PC-3 (cell line): ENCODE measurements around the gene RAP1GAP2. TPM values are rescaled to one million over a fixed set of nuclear protein-coding genes. Genes with fewer than 3 reads are reported as not detected.
A peak's percentile ranks its signal among the peaks of the same experiment; 100 is the strongest.

ENCODE experiments used
- ATAC-seq: fragments of 200-7000 bp; cut with Tn5 transposase; 2 replicates; pipeline ENCODE4 v1.9.1; 2020; ENCODE audit warnings: mild to moderate bottlenecking, moderate library complexity
- BruUV-seq: library from RNA; stranded (reverse); fragments of 400-500 nt; replicated peaks from 2 replicates; lab custom pipeline; 2021; lab: Mats Ljungman, UMichigan
- CTCF ChIA-PET: fragments of 300-600 bp; sonication (Branson Sonifier 250); formaldehyde crosslinking; loops from one replicate; lab custom pipeline; 2022; ENCODE audit warnings: antibody characterized with exemption; lab: Charles Lee
- POLR2A ChIA-PET: fragments of 300-600 bp; sonication (Branson Sonifier 250); formaldehyde crosslinking; loops from one replicate; lab custom pipeline; 2022; ENCODE audit warnings: antibody characterized with exemption; ENCODE audit not compliant: unreplicated experiment; lab: Charles Lee
- DNase-seq: peaks from one replicate; pipeline ENCODE4 v3.0.0-alpha.2; 2015
- H2AFZ ChIP-seq: fragments of 300-600 bp; sonication (generic); 2 replicates; pipeline ENCODE4 v1.6.0; 2016; ENCODE audit warnings: antibody characterized with exemption, low read length
- H3F3A ChIP-seq: fragments of 300-600 bp; sonication (generic); one replicate; pipeline ENCODE4 v1.6.0; 2017; ENCODE audit warnings: antibody characterized with exemption, low read length, control low read depth, mild to moderate bottlenecking; ENCODE audit not compliant: unreplicated experiment
- H3K27ac ChIP-seq: fragments of 300-600 bp; sonication (generic); 2 replicates; pipeline ENCODE4 v1.5.1; 2016; ENCODE audit warnings: mild to moderate bottlenecking, low read length
- H3K27me3 ChIP-seq: fragments of 300-600 bp; sonication (generic); 2 replicates; pipeline ENCODE4 v1.6.1; 2016; ENCODE audit warnings: low read length, mixed read lengths
- H3K36me3 ChIP-seq: fragments of 300-600 bp; sonication (generic); 2 replicates; pipeline ENCODE4 v1.6.1; 2016; ENCODE audit warnings: low read depth, mixed run types, low read length, mixed read lengths
- H3K4me1 ChIP-seq: fragments of 300-600 bp; sonication (generic); 2 replicates; pipeline ENCODE4 v1.5.1; 2016; ENCODE audit warnings: low read length; ENCODE audit not compliant: insufficient read depth
- H3K4me2 ChIP-seq: fragments of 300-600 bp; sonication (generic); 2 replicates; pipeline ENCODE4 v1.6.0; 2016; ENCODE audit warnings: low read length
- H3K4me3 ChIP-seq: fragments of 300-600 bp; sonication (generic); 2 replicates; pipeline ENCODE4 v1.5.1; 2016; ENCODE audit warnings: mild to moderate bottlenecking, low read length, mixed read lengths
- H3K79me2 ChIP-seq: fragments of 300-600 bp; sonication (generic); 2 replicates; pipeline ENCODE4 v1.6.1; 2017; ENCODE audit warnings: low read length, mixed read lengths
- H3K9ac ChIP-seq: fragments of 300-600 bp; sonication (generic); 2 replicates; pipeline ENCODE4 v1.6.0; 2016; ENCODE audit warnings: mild to moderate bottlenecking, low read length
- H3K9me2 ChIP-seq: fragments of 300-600 bp; sonication (generic); replicated peaks from 2 replicates; pipeline ENCODE4 v1.6.1; 2016; ENCODE audit warnings: mixed run types, low read length, mixed read lengths
- H3K9me3 ChIP-seq: fragments of 300-600 bp; sonication (generic); 2 replicates; pipeline ENCODE4 v1.6.1; 2016; ENCODE audit warnings: low read length, mixed read lengths
- H4K20me1 ChIP-seq: fragments of 300-600 bp; sonication (generic); 2 replicates; pipeline ENCODE4 v1.6.1; 2016; ENCODE audit warnings: low read length, mixed read lengths
- CTCF ChIP-seq: fragments of 300-600 bp; sonication (generic); conservative IDR thresholded peaks from 2 replicates; pipeline ENCODE4 v1.5.1; 2017; ENCODE audit warnings: antibody characterized with exemption, low read depth, mild to moderate bottlenecking, low read length
- EZH2 ChIP-seq: fragments of 300-600 bp; sonication (generic); IDR thresholded peaks from one replicate; pipeline ENCODE4 v1.6.1; 2017; ENCODE audit warnings: antibody characterized with exemption, mild to moderate bottlenecking, low read length; ENCODE audit not compliant: unreplicated experiment
- EZH2phosphoT487 ChIP-seq: fragments of 300-600 bp; sonication (generic); IDR thresholded peaks from 2 replicates; pipeline ENCODE4 v1.6.1; 2018; ENCODE audit warnings: mild to moderate bottlenecking, antibody characterized with exemption, low read length, borderline replicate concordance
- intact Hi-C: fragments of 100-400 bp; cut with micrococcal nuclease; formaldehyde crosslinking; loops from 2 replicates; pipeline ENCODE4 v1.9.0; 2023
- total RNA-seq: library from RNA; depleted of rRNA; stranded (reverse); fragments of >200 nt; gene quantifications from 2 replicates; pipeline ENCODE4 v1.2.3, GENCODE V29; 2014

Gene RAP1GAP2
- total RNA-seq, 1 experiment from 2014 or later: 14.5 TPM

DNA sequence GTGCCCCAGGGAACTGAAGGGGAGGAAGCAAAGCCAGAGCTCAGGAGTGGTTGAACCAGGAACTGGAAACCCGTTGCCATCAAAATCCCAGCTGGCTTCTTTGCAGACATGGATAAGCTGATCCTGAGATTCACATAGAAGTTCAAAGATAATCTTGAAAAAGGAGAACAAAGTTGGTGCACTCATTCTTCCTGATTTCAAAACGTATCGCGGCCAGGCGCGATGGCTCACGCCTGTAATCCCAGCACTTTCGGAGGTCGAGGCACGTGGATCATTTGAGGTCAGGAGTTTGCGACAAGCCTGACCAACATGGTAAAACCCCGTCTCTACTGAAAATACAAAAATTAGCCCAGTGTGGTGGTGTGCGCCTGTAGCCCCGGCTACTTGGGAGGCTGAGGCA, 7.1 kb downstream of the RAP1GAP2 start:
- POLR2A ChIA-PET: interaction anchor here (0.7 kb wide), 1 partner anchor 110 kb away, joined by 3 read pairs; no protein-coding TSS in a partner anchor
- CTCF ChIA-PET: no interaction called here
- no TSS peak for BruUV-seq
- Histone ChIP-seq H4K20me1 (no peaks in the 10 kb centered on the region), H3K4me3 (no peak overlapping the region), H3K36me3 (no peaks in the 10 kb centered on the region), H3K4me1 (peaks cover 13% of the 10 kb centered on the region), H3F3A (no peaks in the 10 kb centered on the region), H3K9me2 (no peaks in the 10 kb centered on the region), H3K4me2 (no peak overlapping the region), H2AFZ (no peak overlapping the region), H3K27me3 (no peaks in the 10 kb centered on the region), H3K9me3 (no peaks in the 10 kb centered on the region), H3K79me2 (no peaks in the 10 kb centered on the region), H3K9ac (no peak overlapping the region), H3K27ac (no peak overlapping the region)
- no peak for DNase-seq
- no peak for TF ChIP-seq EZH2phosphoT487
- TF ChIP-seq EZH2: no peak
- no peak for TF ChIP-seq CTCF
- ATAC-seq: no peak
- intact Hi-C loops: no loop called here

DNA sequence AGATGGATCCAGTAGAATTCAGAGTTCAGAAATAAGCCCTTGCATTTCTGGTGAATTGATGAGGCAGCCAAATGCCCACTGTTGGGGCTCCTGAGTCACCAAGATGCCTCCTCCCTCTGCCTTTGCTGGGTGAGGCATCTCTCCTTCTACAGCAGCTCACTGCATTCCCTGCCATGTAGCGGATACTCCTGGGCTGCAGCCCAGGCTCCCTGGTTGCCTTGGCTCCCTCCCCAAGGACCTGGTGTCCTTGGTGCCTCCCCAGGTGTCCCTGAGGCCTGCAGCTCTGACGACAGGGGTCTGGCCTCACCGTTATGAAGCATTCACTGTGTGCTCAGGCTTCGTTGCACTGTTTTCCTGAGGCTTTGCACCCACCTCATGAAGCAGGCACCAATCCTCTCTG, 7.7 kb downstream of the RAP1GAP2 start:
- Histone ChIP-seq H3K36me3 (no peaks in the 10 kb centered on the region), H3K4me3 (no peak overlapping the region), H3F3A (no peaks in the 10 kb centered on the region), H3K27me3 (no peaks in the 10 kb centered on the region), H3K4me2 (no peak overlapping the region), H3K9ac (no peak overlapping the region), H2AFZ (no peak overlapping the region), H4K20me1 (no peaks in the 10 kb centered on the region), H3K9me2 (no peaks in the 10 kb centered on the region), H3K79me2 (no peaks in the 10 kb centered on the region), H3K4me1 (peaks cover 13% of the 10 kb centered on the region), H3K27ac (no peak overlapping the region), H3K9me3 (no peaks in the 10 kb centered on the region)
- ChIA-PET CTCF (no interaction called here), POLR2A (interaction anchor here (0.7 kb wide), 1 partner anchor 111 kb away, joined by 3 read pairs; no protein-coding TSS in a partner anchor)
- ATAC-seq (0 out of 2 replicates have a peak, but pooled peaks have one; percentile 34), DNase-seq (peak; percentile 24)
- intact Hi-C loops: no loop called here
- TF ChIP-seq CTCF: no peak
- no peak for TF ChIP-seq EZH2
- TF ChIP-seq EZH2phosphoT487: no peak
- BruUV-seq: no TSS peak

GRCh38 chr17:2804912-2805311, 8.7 kb downstream of the RAP1GAP2 start:
- peak; percentile 82 for DNase-seq
- POLR2A ChIA-PET: no interaction called here
- TF ChIP-seq EZH2 (no peak), CTCF (no peak), EZH2phosphoT487 (no peak)
- BruUV-seq: no TSS peak
- no peaks in the 10 kb centered on the region for H3K9me3 ChIP-seq
- H3K4me2 ChIP-seq: peak overlapping the region; percentile 63
- H3K4me1 ChIP-seq: peaks cover 13% of the 10 kb centered on the region
- CTCF ChIA-PET: no interaction called here
- peak overlapping the region; percentile 43 for H3K27ac ChIP-seq
- no peak overlapping the region for H3K9ac ChIP-seq
- no peaks in the 10 kb centered on the region for H3K36me3 ChIP-seq
- no peaks in the 10 kb centered on the region for H3K9me2 ChIP-seq
- H3F3A ChIP-seq: no peaks in the 10 kb centered on the region
- peak; percentile 96 for ATAC-seq
- no peaks in the 10 kb centered on the region for H4K20me1 ChIP-seq
- no peaks in the 10 kb centered on the region for H3K79me2 ChIP-seq
- intact Hi-C loops: no loop called here
- no peak overlapping the region for H2AFZ ChIP-seq
- H3K27me3 ChIP-seq: no peaks in the 10 kb centered on the region
- H3K4me3 ChIP-seq: no peak overlapping the region
